Testis (tissue), 2 donors: ENCODE data around the gene C5.

ENCODE experiments used
- POLR2A ChIP-seq: fragments of 450-650 bp; IDR thresholded peaks from one replicate; pipeline ENCODE4 v1.6.1; 2017; ENCODE audit warnings: antibody characterized with exemption, mild to moderate bottlenecking, moderate library complexity
- TF ChIP-seq, protein P1 (sequence below), 3 experiments: fragments of 450-650 bp in 2 of 3; fragments of 200-600 bp in 1 of 3; sonication (generic) in 1 of 3; IDR thresholded peaks; one replicate each; pipeline ENCODE4 v1.5.1; 2016 to 2019; ENCODE audit warnings: antibody characterized with exemption in 3 of 3, mild to moderate bottlenecking in 2 of 3, moderate library complexity in 1 of 3

DNA sequence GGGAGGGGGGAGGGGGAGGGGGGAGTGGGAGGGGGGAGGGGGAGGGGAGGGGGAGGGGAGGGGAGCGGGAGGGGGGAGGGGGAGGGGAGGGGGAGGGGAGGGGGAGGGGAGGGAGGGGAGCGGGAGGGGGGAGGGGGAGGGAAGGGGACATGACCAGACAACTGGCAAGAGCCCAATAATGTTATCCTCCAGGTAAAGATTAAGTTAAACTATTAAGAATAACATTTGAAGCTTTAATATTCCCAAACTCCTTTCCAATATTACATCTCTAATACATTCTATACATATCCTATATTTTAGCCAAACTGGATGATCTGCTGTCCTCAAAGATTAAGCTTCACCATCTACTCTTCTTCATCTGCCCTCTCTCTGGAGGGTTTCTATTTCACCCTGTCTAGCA is 25.8 kb downstream of the C5 start:
- TF ChIP-seq, protein P1, sequence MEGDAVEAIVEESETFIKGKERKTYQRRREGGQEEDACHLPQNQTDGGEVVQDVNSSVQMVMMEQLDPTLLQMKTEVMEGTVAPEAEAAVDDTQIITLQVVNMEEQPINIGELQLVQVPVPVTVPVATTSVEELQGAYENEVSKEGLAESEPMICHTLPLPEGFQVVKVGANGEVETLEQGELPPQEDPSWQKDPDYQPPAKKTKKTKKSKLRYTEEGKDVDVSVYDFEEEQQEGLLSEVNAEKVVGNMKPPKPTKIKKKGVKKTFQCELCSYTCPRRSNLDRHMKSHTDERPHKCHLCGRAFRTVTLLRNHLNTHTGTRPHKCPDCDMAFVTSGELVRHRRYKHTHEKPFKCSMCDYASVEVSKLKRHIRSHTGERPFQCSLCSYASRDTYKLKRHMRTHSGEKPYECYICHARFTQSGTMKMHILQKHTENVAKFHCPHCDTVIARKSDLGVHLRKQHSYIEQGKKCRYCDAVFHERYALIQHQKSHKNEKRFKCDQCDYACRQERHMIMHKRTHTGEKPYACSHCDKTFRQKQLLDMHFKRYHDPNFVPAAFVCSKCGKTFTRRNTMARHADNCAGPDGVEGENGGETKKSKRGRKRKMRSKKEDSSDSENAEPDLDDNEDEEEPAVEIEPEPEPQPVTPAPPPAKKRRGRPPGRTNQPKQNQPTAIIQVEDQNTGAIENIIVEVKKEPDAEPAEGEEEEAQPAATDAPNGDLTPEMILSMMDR (IDR thresholded peaks at IDR 0.05): no peak
- no peak for TF ChIP-seq POLR2A
